Subcutaneous abdominal adipose tissue (tissue), 5 donors: Measurements from ENCODE around the gene NFATC3.

ENCODE experiments used
- H3K27ac ChIP-seq: one replicate; pipeline ENCODE4 v1.7.0; 2013; ENCODE audit warnings: low read depth, mild to moderate bottlenecking, inconsistent platforms, low read length, moderate library complexity
- H3K27me3 ChIP-seq, 5 donors: one replicate each; pipeline ENCODE4 v1.7.0; 2013; ENCODE audit warnings: low read length in 5 of 5, inconsistent platforms in 1 of 5; ENCODE audit not compliant: control insufficient read depth in 5 of 5, insufficient read depth in 4 of 5
- H3K36me3 ChIP-seq, 5 donors: one replicate each; pipeline ENCODE4 v1.7.0; 2013; ENCODE audit warnings: low read length in 5 of 5; ENCODE audit not compliant: control insufficient read depth in 5 of 5, insufficient read depth in 5 of 5
- H3K4me1 ChIP-seq, 5 donors: one replicate each; pipeline ENCODE4 v1.7.0; 2013; ENCODE audit warnings: low read length in 5 of 5, mild to moderate bottlenecking in 3 of 5, moderate library complexity in 1 of 5; ENCODE audit not compliant: control insufficient read depth in 5 of 5, insufficient read depth in 5 of 5
- H3K4me3 ChIP-seq, 5 donors: one replicate each; pipeline ENCODE4 v1.7.0; 2013; ENCODE audit warnings: low read length in 5 of 5, low read depth in 1 of 5
- H3K9ac ChIP-seq, 5 donors: one replicate each; pipeline ENCODE4 v1.7.0; 2013; ENCODE audit warnings: low read length in 5 of 5, mild to moderate bottlenecking in 4 of 5, moderate library complexity in 3 of 5
- H3K9me3 ChIP-seq, 5 donors: one replicate each; pipeline ENCODE4 v1.7.0; 2013; ENCODE audit warnings: low read length in 5 of 5; ENCODE audit not compliant: control insufficient read depth in 5 of 5
- donor health status: healthy.
- donor health status: healthy.
- donor health status: healthy.
- donor health status: healthy.
- donor health status: healthy.

NFATC3 gene

GRCh38 chr16:68232335-68232734, 147.2 kb downstream of the NFATC3 start:
- peaks cover 0 to 43% (median 42%) of the 10 kb centered on the region in 5 donors for H3K4me1 ChIP-seq
- no peak overlapping the region for H3K27ac ChIP-seq
- H3K9ac ChIP-seq, result no peak overlapping the region
- no peaks in the 10 kb centered on the region for H3K9me3 ChIP-seq
- H3K27me3 ChIP-seq, result no peaks in the 10 kb centered on the region
- H3K36me3 ChIP-seq, result peaks cover 0 to 28% (median 4%) of the 10 kb centered on the region in 5 donors
- H3K4me3 ChIP-seq, result no peak overlapping the region

- no peak overlapping the region for H3K4me3 ChIP-seq
- H3K27me3 ChIP-seq, result no peaks in the 10 kb centered on the region
- H3K36me3 ChIP-seq, result peaks cover 0 to 25% (median 4%) of the 10 kb centered on the region in 5 donors
- H3K9me3 ChIP-seq, result no peaks in the 10 kb centered on the region
- no peak overlapping the region for H3K9ac ChIP-seq
- H3K27ac ChIP-seq, result no peak overlapping the region
- peaks cover 0 to 48% (median 45%) of the 10 kb centered on the region in 5 donors for H3K4me1 ChIP-seq
These were observed 148.1 kb downstream of the NFATC3 start for GRCh38 chr16:68233085-68233834.

- Histone ChIP-seq H3K4me3 (no peak overlapping the region), H3K9ac (no peak overlapping the region), H3K27ac (no peak overlapping the region), H3K36me3 (peaks cover 0 to 25% (median 4%) of the 10 kb centered on the region in 5 donors), H3K27me3 (no peaks in the 10 kb centered on the region), H3K9me3 (no peaks in the 10 kb centered on the region), H3K4me1 (peaks cover 0 to 48% (median 44%) of the 10 kb centered on the region in 5 donors)
These were observed 148.6 kb downstream of the NFATC3 start for GRCh38 chr16:68233835-68234187.

- Histone ChIP-seq H3K4me3 (no peak overlapping the region), H3K27ac (no peak overlapping the region), H3K27me3 (no peaks in the 10 kb centered on the region), H3K4me1 (peaks cover 0 to 44% (median 39%) of the 10 kb centered on the region in 5 donors), H3K36me3 (peaks cover 0 to 25% (median 4%) of the 10 kb centered on the region in 5 donors), H3K9me3 (no peaks in the 10 kb centered on the region), H3K9ac (no peak overlapping the region)
These were observed 149.3 kb downstream of the NFATC3 start for GRCh38 chr16:68234188-68235107.

- Histone ChIP-seq H3K9ac (peak overlapping the region in 1 of 5 donors; percentile 25), H3K27me3 (no peaks in the 10 kb centered on the region), H3K4me1 (peaks cover 0 to 50% (median 47%) of the 10 kb centered on the region in 5 donors), H3K4me3 (peak overlapping the region in 3 of 5 donors; percentile 35 to 82 (median 38)), H3K36me3 (peaks cover 0 to 21% (median 4%) of the 10 kb centered on the region in 5 donors), H3K9me3 (no peaks in the 10 kb centered on the region), H3K27ac (no peak overlapping the region)
These were observed 150.1 kb downstream of the NFATC3 start for GRCh38 chr16:68235108-68235886.

GRCh38 chr16:68235887-68236136, 150.6 kb downstream of the NFATC3 start, which contains the start of gene ESRP2:
TSS of gene ESRP2 (minus strand) at chr16:68236127. CDS start at chr16:68236045, 82 bp downstream.
- Histone ChIP-seq H3K4me1 (peaks cover 0 to 50% (median 47%) of the 10 kb centered on the region in 5 donors), H3K27me3 (no peaks in the 10 kb centered on the region), H3K4me3 (peak within 1 kb of the TSS; percentile 61 to 84 (median 78)), H3K36me3 (peaks cover 0 to 17% (median 4%) of the 10 kb centered on the region in 5 donors), H3K9me3 (no peaks in the 10 kb centered on the region), H3K9ac (peak within 1 kb of the TSS in 4 of 5 donors; percentile 0 to 56 (median 48)), H3K27ac (peak within 1 kb of the TSS; percentile 62)

GRCh38 chr16:68236137-68236825, 151.1 kb downstream of the NFATC3 start:
- Histone ChIP-seq H3K36me3 (peaks cover 0 to 12% (median 4%) of the 10 kb centered on the region in 5 donors), H3K27me3 (no peaks in the 10 kb centered on the region), H3K4me3 (peak overlapping the region; percentile 61 to 84 (median 78)), H3K9me3 (no peaks in the 10 kb centered on the region), H3K4me1 (peaks cover 0 to 50% (median 47%) of the 10 kb centered on the region in 5 donors), H3K9ac (peak overlapping the region in 4 of 5 donors; percentile 0 to 56 (median 32)), H3K27ac (no peak overlapping the region)

- no peaks in the 10 kb centered on the region for H3K27me3 ChIP-seq
- peak overlapping the region in 3 of 5 donors; percentile 41 to 56 (median 54) for H3K9ac ChIP-seq
- H3K4me1 ChIP-seq, result peaks cover 0 to 50% (median 47%) of the 10 kb centered on the region in 5 donors
- peak overlapping the region; percentile 61 to 84 (median 78) for H3K4me3 ChIP-seq
- peaks cover 0 to 6% (median 0%) of the 10 kb centered on the region in 5 donors for H3K36me3 ChIP-seq
- no peaks in the 10 kb centered on the region for H3K9me3 ChIP-seq
- H3K27ac ChIP-seq, result peak overlapping the region; percentile 62
These were observed 151.7 kb downstream of the NFATC3 start for GRCh38 chr16:68236826-68237242.
